CD4-positive, alpha-beta T cell (primary cell): Measurements from ENCODE around the gene CC2D1B. TPM values are rescaled to one million over a fixed set of nuclear protein-coding genes. Genes with fewer than 3 reads are reported as not detected.

ENCODE experiments used
- ATAC-seq: fragments of 200-7000 bp; cut with Tn5 transposase; one replicate; pipeline ENCODE4 v1.10.0; 2022; ENCODE audit warnings: mild to moderate bottlenecking; ENCODE audit not compliant: poor library complexity
- CTCF ChIA-PET: fragments of 350-600 bp; sonication (Branson Sonifier 250); formaldehyde crosslinking; loops from one replicate; lab custom pipeline; 2021; ENCODE audit warnings: antibody characterized with exemption, inconsistent platforms; lab: Charles Lee
- POLR2A ChIA-PET: fragments of 350-600 bp; sonication (Branson Sonifier 250); formaldehyde crosslinking; loops from one replicate; lab custom pipeline; 2021; ENCODE audit warnings: antibody characterized with exemption, inconsistent platforms; lab: Charles Lee
- DNase-seq, 14 experiments: peaks; one replicate each; pipeline ENCODE4 v3.0.0-alpha.2; 2013 to 2020; ENCODE audit warnings: mixed read lengths in 2 of 14
- H3K27ac ChIP-seq, 2 donors: one replicate each; pipeline versions ENCODE4 v1.5.1 to v1.7.0; 2013; ENCODE audit warnings: low read length in 2 of 2, low read depth in 1 of 2, mild to moderate bottlenecking in 1 of 2
- H3K27me3 ChIP-seq, 2 experiments: 1 replicate in 1 of 2; 2 replicates in 1 of 2; pipeline versions ENCODE4 v1.6.1 to v1.7.0; 2013; ENCODE audit warnings: low read length in 2 of 2, control low read depth in 1 of 2, mild to moderate bottlenecking in 1 of 2, moderate library complexity in 1 of 2; ENCODE audit not compliant: insufficient read depth in 2 of 2, control insufficient read depth in 1 of 2
- H3K36me3 ChIP-seq: one replicate; pipeline ENCODE4 v1.6.1; 2013; ENCODE audit warnings: low read length, control low read depth; ENCODE audit not compliant: insufficient read depth
- H3K4me1 ChIP-seq: one replicate; pipeline ENCODE4 v1.6.1; 2013; ENCODE audit warnings: low read length, control low read depth; ENCODE audit not compliant: insufficient read depth
- H3K4me3 ChIP-seq: one replicate; pipeline ENCODE4 v1.5.1; 2013; ENCODE audit warnings: mild to moderate bottlenecking, low read length, moderate library complexity
- H3K9me3 ChIP-seq, 2 experiments: 1 replicate in 1 of 2; 2 replicates in 1 of 2; pipeline versions ENCODE4 v1.6.1 to v1.7.0; 2013; ENCODE audit warnings: low read length in 2 of 2, mild to moderate bottlenecking in 2 of 2, control low read depth in 1 of 2, moderate library complexity in 1 of 2; ENCODE audit not compliant: control insufficient read depth in 1 of 2, insufficient read depth in 1 of 2
- H3K27ac Mint-ChIP-seq: one replicate; pipeline ENCODE4 v1.8.0; 2020; ENCODE audit warnings: mixed read lengths
- H3K27me3 Mint-ChIP-seq: one replicate; pipeline ENCODE4 v1.8.0; 2021; ENCODE audit warnings: mixed read lengths
- H3K36me3 Mint-ChIP-seq: one replicate; pipeline ENCODE4 v1.8.0; 2021; ENCODE audit warnings: low read depth, mixed read lengths
- H3K4me1 Mint-ChIP-seq: one replicate; pipeline ENCODE4 v1.8.0; 2021; ENCODE audit warnings: low read depth, mixed read lengths
- H3K4me3 Mint-ChIP-seq: one replicate; pipeline ENCODE4 v1.8.0; 2020; ENCODE audit warnings: mild to moderate bottlenecking, mixed read lengths
- H3K9me3 Mint-ChIP-seq: one replicate; pipeline ENCODE4 v1.8.0; 2020; ENCODE audit warnings: mixed read lengths
- CTCF ChIP-seq: fragments of 200-600 bp; IDR thresholded peaks from one replicate; pipeline ENCODE4 v1.8.0; 2022; ENCODE audit warnings: antibody characterized with exemption, mild to moderate bottlenecking
- intact Hi-C, 2 experiments: fragments of 100-400 bp; cut with DNase I in 1 of 2; cut with micrococcal nuclease in 1 of 2; formaldehyde crosslinking; loops; one replicate each; pipeline versions ENCODE4 v1.15.1 to v1.9.0; 2023 to 2025; cut with DNase I, micrococcal nuclease
- total RNA-seq, 174 experiments: library from RNA in 2 of 174; stranded (reverse) in 2 of 174; gene quantifications; one replicate each; pipeline ENCODE4 v1.2.3 and lab custom pipeline; 2021 to 2026

Gene CC2D1B
- total RNA-seq, 2 experiments from 2014 or later: 46.5 to 47.5 TPM

GRCh38 chr1:52355847-52356505, 10.0 kb downstream of the CC2D1B start:
- no peaks in the 10 kb centered on the region for H3K4me1 ChIP-seq
- intact Hi-C loops: no loop called here
- POLR2A ChIA-PET: interaction anchor here (1.8 kb wide), 1 partner anchor 10 kb away, joined by 6 read pairs; the partner anchor contains the start of gene CC2D1B
- Mint-ChIP-seq H3K4me1 (no peaks in the 10 kb centered on the region), H3K27ac (no peak overlapping the region), H3K36me3 (peaks cover 92% of the 10 kb centered on the region), H3K9me3 (no peaks in the 10 kb centered on the region), H3K4me3 (no peak overlapping the region), H3K27me3 (no peaks in the 10 kb centered on the region)
- no peak overlapping the region for H3K27ac ChIP-seq
- DNase-seq: no peak
- CTCF ChIA-PET: interaction anchor here (0.6 kb wide), 1 partner anchor 76 kb away, joined by 3 read pairs; no protein-coding TSS in a partner anchor
- H3K36me3 ChIP-seq: peaks cover 89% of the 10 kb centered on the region
- no peaks in the 10 kb centered on the region for H3K27me3 ChIP-seq
- H3K9me3 ChIP-seq: no peaks in the 10 kb centered on the region
- TF ChIP-seq CTCF: no peak
- ATAC-seq: no peak
- no peak overlapping the region for H3K4me3 ChIP-seq

- intact Hi-C loops: no loop called here
- Mint-ChIP-seq H3K36me3 (peaks cover 87% of the 10 kb centered on the region), H3K27ac (no peak overlapping the region), H3K4me3 (no peak overlapping the region), H3K9me3 (no peaks in the 10 kb centered on the region), H3K4me1 (no peaks in the 10 kb centered on the region), H3K27me3 (no peaks in the 10 kb centered on the region)
- H3K4me3 ChIP-seq: no peak overlapping the region
- peaks cover 84% of the 10 kb centered on the region for H3K36me3 ChIP-seq
- H3K9me3 ChIP-seq: no peaks in the 10 kb centered on the region
- ChIA-PET POLR2A (interaction anchor here (1.8 kb wide), 1 partner anchor 11 kb away, joined by 6 read pairs; the partner anchor contains the start of gene CC2D1B), CTCF (interaction anchor here (0.6 kb wide), 1 partner anchor 75 kb away, joined by 3 read pairs; no protein-coding TSS in a partner anchor)
- TF ChIP-seq CTCF: no peak
- no peak for DNase-seq
- no peak overlapping the region for H3K27ac ChIP-seq
- ATAC-seq: no peak
- no peaks in the 10 kb centered on the region for H3K27me3 ChIP-seq
- H3K4me1 ChIP-seq: no peaks in the 10 kb centered on the region
Observed at GRCh38 chr1:52355436-52355835, 10.6 kb downstream of the CC2D1B start.

GRCh38 chr1:52352690-52353089, 13.3 kb downstream of the CC2D1B start:
- Mint-ChIP-seq H3K9me3 (no peaks in the 10 kb centered on the region), H3K27me3 (no peaks in the 10 kb centered on the region), H3K4me1 (peaks cover 2% of the 10 kb centered on the region), H3K27ac (peak overlapping the region; percentile 5), H3K4me3 (no peak overlapping the region), H3K36me3 (peaks cover 59% of the 10 kb centered on the region)
- Histone ChIP-seq H3K27me3 (no peaks in the 10 kb centered on the region), H3K36me3 (peaks cover 56% of the 10 kb centered on the region), H3K27ac (no peak overlapping the region), H3K9me3 (no peaks in the 10 kb centered on the region), H3K4me1 (no peaks in the 10 kb centered on the region), H3K4me3 (no peak overlapping the region)
- ChIA-PET POLR2A (interaction anchor here (2.7 kb wide), 1 partner anchor 13 kb away, joined by 9 read pairs; the partner anchor contains the start of gene CC2D1B), CTCF (no interaction called here)
- ATAC-seq: no peak
- intact Hi-C loops: no loop called here
- TF ChIP-seq CTCF: no peak
- no peak for DNase-seq
